Measurements from ENCODE around the gene TXNDC9. TPM values are rescaled to one million over a fixed set of nuclear protein-coding genes. Genes with fewer than 3 reads are reported as not detected.

Gene TXNDC9
- total RNA-seq (10 to 100 TPM; 31.5 to 38.4 TPM), polyA plus RNA-seq (ENCODE audit: insufficient read depth, low read depth, low replicate concordance) (29.2 TPM)
- long read RNA-seq, donor 1, transcript TXNDC9-202 (4 exons, 1,111 nt) = minor isoform, 5 of 661 reads
- long read RNA-seq, donor 1, transcript TXNDC9-201 (5 exons, 1,637 nt) = major isoform, 25 of 661 reads
- long read RNA-seq, donor 1, partial matches to known transcripts = 631 of 661 reads
- long read RNA-seq, donor 1, other reads (novel, unspliced or antisense) = 0 of 661 reads
- long read RNA-seq, donor 2, transcript TXNDC9-202 (4 exons, 1,111 nt) = minor isoform, 8 of 33 reads
- long read RNA-seq, donor 2, transcript TXNDC9-201 (5 exons, 1,637 nt) = major isoform, 25 of 33 reads
- long read RNA-seq, donor 2, partial matches to known transcripts = 0 of 33 reads
- long read RNA-seq, donor 2, other reads (novel, unspliced or antisense) = 0 of 33 reads

- H3K4me3 ChIP-seq = peak within 1 kb of the TSS; percentile 74 to 98
- peak; percentile 14 for TF ChIP-seq POLR2A (IDR thresholded peaks at IDR 0.05)
- TF ChIP-seq, protein P1, sequence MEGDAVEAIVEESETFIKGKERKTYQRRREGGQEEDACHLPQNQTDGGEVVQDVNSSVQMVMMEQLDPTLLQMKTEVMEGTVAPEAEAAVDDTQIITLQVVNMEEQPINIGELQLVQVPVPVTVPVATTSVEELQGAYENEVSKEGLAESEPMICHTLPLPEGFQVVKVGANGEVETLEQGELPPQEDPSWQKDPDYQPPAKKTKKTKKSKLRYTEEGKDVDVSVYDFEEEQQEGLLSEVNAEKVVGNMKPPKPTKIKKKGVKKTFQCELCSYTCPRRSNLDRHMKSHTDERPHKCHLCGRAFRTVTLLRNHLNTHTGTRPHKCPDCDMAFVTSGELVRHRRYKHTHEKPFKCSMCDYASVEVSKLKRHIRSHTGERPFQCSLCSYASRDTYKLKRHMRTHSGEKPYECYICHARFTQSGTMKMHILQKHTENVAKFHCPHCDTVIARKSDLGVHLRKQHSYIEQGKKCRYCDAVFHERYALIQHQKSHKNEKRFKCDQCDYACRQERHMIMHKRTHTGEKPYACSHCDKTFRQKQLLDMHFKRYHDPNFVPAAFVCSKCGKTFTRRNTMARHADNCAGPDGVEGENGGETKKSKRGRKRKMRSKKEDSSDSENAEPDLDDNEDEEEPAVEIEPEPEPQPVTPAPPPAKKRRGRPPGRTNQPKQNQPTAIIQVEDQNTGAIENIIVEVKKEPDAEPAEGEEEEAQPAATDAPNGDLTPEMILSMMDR (IDR thresholded peaks at IDR 0.05) = peak in 1 of 3 experiments; percentile 17
- H3K36me3 ChIP-seq (ENCODE audit: low read depth, missing control alignments) = no peaks in the 10 kb centered on the region
- H3K9me3 ChIP-seq = no peaks in the 10 kb centered on the region
- WGBS, 2 donors = 0% methylated on average over 37 to 60 of the region's 60 CpGs
- no peaks in the 10 kb centered on the region for H3K27me3 ChIP-seq
- DNase-seq = peak; percentile 100
- H3K4me1 ChIP-seq = peaks cover 19% of the 10 kb centered on the region
- intact Hi-C loops (cut with DNase I; ENCODE audit: low total_unique reads) = loop anchor here (5.0 to 10.0 kb wide), 3 partner anchors 151 to 1229 kb away; partner anchors contain the start of genes MITD1, MRPL30 and PDCL3
- peak within 1 kb of the TSS; percentile 87 to 90 for H3K27ac ChIP-seq
These were observed at the start of gene TXNDC9 for GRCh38 chr2:99335911-99336803. TXNDC9 (minus strand) TSS chr2:99336333; CDS start chr2:99333210, 3,123 bp downstream.

GRCh38 chr2:99382143-99382542 is 46.0 kb upstream of the TXNDC9 start:
- no peaks in the 10 kb centered on the region for H3K9me3 ChIP-seq
- intact Hi-C loops (cut with DNase I; ENCODE audit: low total_unique reads) = no loop called here
- H3K27me3 ChIP-seq = no peaks in the 10 kb centered on the region
- no peaks in the 10 kb centered on the region for H3K36me3 ChIP-seq (ENCODE audit: low read depth, missing control alignments)
- H3K4me1 ChIP-seq = no peaks in the 10 kb centered on the region
- 92 to 96% methylated on average over 2 of the region's 2 CpGs for WGBS, 2 donors
- no peak for DNase-seq
- H3K4me3 ChIP-seq = no peak overlapping the region
- no peak for TF ChIP-seq POLR2A (IDR thresholded peaks at IDR 0.05)
- TF ChIP-seq, protein P1 (IDR thresholded peaks at IDR 0.05) = no peak
- no peak overlapping the region for H3K27ac ChIP-seq

DNA sequence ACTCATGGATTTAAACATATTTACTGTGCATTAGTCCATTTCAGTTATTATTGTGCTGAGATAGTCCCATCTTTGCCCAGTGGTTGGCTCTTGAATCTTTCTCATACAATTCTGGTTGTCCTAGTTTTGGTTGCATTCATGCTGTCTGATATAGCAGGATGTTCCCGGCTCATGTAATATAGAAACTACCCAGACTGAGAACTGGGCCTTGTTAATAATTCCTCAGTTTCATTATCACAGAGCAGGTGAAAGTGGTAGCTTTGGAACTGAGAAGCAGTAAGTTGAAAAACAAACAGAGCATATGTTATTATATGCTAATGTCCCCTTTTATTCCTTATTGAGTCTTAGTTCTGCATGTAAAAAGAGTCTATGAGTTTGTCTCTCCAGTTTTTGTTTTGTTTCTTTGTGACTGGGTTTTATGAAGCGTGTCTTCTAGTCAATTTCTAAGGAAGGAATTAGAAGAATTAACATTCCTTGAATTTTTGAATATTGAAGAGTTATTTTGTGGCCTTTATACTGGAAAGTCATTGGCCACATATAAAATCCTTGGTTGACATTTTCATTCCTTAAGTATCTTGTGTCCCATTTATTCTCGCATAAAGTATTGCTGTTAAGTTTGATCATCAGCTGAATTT is 44.4 kb upstream of the TXNDC9 start:
- Histone ChIP-seq H3K27ac (no peak overlapping the region), H3K4me1 (no peaks in the 10 kb centered on the region), H3K27me3 (no peaks in the 10 kb centered on the region), H3K36me3 (ENCODE audit: low read depth, missing control alignments) (no peaks in the 10 kb centered on the region), H3K4me3 (no peak overlapping the region), H3K9me3 (no peaks in the 10 kb centered on the region)
- intact Hi-C loops (cut with DNase I; ENCODE audit: low total_unique reads) = no loop called here
- TF ChIP-seq, protein P1 (IDR thresholded peaks at IDR 0.05) = no peak
- no peak for TF ChIP-seq POLR2A (IDR thresholded peaks at IDR 0.05)
- no peak for DNase-seq
- 92 to 95% methylated on average over 3 of the region's 3 CpGs for WGBS, 2 donors

DNA sequence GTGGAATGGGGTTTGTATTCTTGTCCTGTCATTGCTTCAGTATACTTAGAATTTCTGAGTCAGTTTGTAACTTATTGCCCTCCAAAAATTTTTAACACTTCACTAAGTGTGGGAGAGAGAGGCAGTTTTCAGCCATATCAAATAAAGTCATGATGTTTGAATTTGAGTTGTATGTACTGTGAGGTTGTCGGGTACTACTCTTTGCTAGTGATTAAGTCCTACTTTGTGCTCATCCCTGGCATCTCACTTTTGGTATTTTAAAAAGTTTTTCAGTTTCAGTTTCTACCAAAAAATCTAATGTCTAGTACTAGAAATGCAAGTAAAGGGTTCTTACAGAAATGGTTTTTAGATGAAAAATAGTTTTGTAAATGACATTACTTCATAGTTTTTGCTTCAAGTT is 41.7 kb upstream of the TXNDC9 start:
- H3K9me3 ChIP-seq = no peaks in the 10 kb centered on the region
- 88 to 90% methylated on average over 1 of the region's 1 CpG for WGBS, 2 donors
- no peak for TF ChIP-seq POLR2A (IDR thresholded peaks at IDR 0.05)
- TF ChIP-seq, protein P1 (IDR thresholded peaks at IDR 0.05) = no peak
- H3K27me3 ChIP-seq = no peaks in the 10 kb centered on the region
- intact Hi-C loops (cut with DNase I; ENCODE audit: low total_unique reads) = no loop called here
- H3K36me3 ChIP-seq (ENCODE audit: low read depth, missing control alignments) = no peaks in the 10 kb centered on the region
- H3K27ac ChIP-seq = no peak overlapping the region
- no peak overlapping the region for H3K4me3 ChIP-seq
- no peak for DNase-seq
- no peaks in the 10 kb centered on the region for H3K4me1 ChIP-seq
